Measurements from ENCODE around the gene STAB1.

The STAB1 gene

DNA sequence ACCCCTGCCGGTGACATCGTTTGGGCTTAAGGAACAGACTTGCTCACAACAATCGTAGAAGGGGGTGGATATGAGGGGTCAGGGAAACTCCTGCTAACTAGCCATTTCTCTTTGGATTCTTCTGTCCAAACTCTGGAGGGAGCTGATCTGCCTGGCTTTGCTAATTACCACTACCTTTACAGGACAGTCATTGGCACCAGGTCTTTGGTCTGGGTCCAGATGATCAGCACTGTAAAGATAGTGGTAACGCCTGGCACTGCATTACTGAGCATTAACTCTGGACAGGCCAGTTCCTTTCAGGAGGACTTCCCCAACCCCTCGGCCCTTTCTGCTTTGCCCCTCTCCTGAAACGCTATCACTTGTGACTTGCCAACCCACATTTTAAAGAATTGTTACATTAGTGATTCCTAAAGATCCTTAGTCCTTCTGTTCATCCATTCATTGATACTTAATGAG lies 42.1 kb downstream of the STAB1 start:
- H3K27me3 ChIP-seq (ENCODE audit: control insufficient read depth, insufficient read depth, low read length) = no peaks in the 10 kb centered on the region
- H3K4me3 ChIP-seq (ENCODE audit: low read length) = peak overlapping the region; percentile 78
- H3K36me3 ChIP-seq (ENCODE audit: insufficient read depth, low read length) = peaks cover 22% of the 10 kb centered on the region
- no peaks in the 10 kb centered on the region for H3K9me3 ChIP-seq (replicated peaks; ENCODE audit: low read length)
- peak overlapping the region; percentile 89 for H3K9ac ChIP-seq (ENCODE audit: low read depth, low read length)
- H3K4me1 ChIP-seq (ENCODE audit: control insufficient read depth, insufficient read depth, low read length) = peaks cover 41% of the 10 kb centered on the region
- peak overlapping the region; percentile 81 for H3K4me2 ChIP-seq (ENCODE audit: low read length)

DNA sequence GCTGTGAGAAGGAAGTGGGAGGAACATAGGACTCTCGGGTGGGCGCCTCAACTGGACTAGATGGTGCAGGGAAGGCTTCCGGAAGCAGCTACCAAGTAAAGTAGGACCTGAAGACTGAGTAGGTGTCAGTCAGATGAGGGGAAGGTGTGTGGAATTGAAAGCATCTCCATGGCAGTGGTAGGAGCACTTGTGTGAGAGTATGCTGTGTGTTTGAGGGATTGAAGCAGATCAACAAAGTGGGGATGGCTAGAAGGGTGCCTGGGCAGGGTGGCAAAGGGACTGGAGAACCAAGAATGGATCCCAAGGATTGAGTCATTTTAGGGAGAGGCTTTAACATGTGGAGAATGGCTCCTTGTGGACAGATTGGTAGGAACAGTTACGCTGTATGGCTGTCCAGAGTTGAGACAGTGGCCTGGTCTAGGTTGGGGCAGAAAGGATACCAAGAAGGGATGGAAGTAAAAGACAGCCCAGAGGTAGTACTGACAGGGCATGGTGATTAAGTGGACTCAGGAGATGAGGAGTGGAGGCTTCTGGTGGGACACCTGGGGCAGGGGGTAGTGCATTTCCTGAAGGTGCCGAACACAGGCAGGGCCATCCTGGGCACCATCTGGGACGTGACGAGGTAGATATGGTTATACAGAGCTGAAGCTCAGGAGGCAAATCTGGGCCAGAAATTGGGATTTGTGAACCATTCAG lies 42.7 kb downstream of the STAB1 start:
- H3K4me1 ChIP-seq (ENCODE audit: control insufficient read depth, insufficient read depth, low read length) = peaks cover 35% of the 10 kb centered on the region
- no peaks in the 10 kb centered on the region for H3K9me3 ChIP-seq (replicated peaks; ENCODE audit: low read length)
- H3K9ac ChIP-seq (ENCODE audit: low read depth, low read length) = peak overlapping the region; percentile 89
- H3K4me2 ChIP-seq (ENCODE audit: low read length) = peak overlapping the region; percentile 81
- no peaks in the 10 kb centered on the region for H3K27me3 ChIP-seq (ENCODE audit: control insufficient read depth, insufficient read depth, low read length)
- peaks cover 22% of the 10 kb centered on the region for H3K36me3 ChIP-seq (ENCODE audit: insufficient read depth, low read length)
- H3K4me3 ChIP-seq (ENCODE audit: low read length) = peak overlapping the region; percentile 78

DNA sequence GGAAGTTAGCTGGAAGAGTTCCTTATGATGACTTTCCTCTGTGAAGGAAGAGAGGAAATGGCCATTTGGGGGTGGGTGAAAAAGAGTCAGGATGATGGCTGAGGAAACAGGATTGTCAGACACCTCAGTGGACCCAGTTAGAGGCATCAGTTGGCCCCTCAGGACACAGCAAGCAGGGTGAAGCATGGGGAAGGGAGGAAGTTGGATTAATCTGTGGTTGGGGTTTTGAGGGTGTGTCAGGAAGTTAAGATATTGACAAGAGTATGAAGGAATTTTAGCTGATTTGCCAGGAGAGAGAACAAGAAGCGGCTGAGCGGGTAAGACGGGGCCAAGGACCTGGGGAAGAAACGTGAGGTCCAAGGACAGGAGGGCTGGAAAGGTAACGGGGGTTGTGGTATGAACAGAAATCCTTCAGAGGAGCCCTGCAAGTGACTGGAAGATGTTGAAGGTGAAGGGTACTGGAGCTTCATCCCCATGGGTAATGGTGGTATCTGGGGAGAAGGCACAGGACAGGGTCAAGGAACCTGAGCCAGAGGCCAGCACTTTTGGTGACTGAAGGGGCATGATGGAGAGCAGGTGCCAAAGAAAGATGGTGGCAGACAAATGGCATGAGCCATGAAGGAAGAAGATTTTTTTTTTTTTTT lies 44.0 kb downstream of the STAB1 start:
- Histone ChIP-seq H3K27me3 (ENCODE audit: control insufficient read depth, insufficient read depth, low read length) (no peaks in the 10 kb centered on the region), H3K4me3 (ENCODE audit: low read length) (no peak overlapping the region), H3K9ac (ENCODE audit: low read depth, low read length) (no peak overlapping the region), H3K4me1 (ENCODE audit: control insufficient read depth, insufficient read depth, low read length) (peaks cover 34% of the 10 kb centered on the region), H3K36me3 (ENCODE audit: insufficient read depth, low read length) (peaks cover 23% of the 10 kb centered on the region), H3K4me2 (ENCODE audit: low read length) (peak overlapping the region; percentile 60), H3K9me3 (replicated peaks; ENCODE audit: low read length) (no peaks in the 10 kb centered on the region)

DNA sequence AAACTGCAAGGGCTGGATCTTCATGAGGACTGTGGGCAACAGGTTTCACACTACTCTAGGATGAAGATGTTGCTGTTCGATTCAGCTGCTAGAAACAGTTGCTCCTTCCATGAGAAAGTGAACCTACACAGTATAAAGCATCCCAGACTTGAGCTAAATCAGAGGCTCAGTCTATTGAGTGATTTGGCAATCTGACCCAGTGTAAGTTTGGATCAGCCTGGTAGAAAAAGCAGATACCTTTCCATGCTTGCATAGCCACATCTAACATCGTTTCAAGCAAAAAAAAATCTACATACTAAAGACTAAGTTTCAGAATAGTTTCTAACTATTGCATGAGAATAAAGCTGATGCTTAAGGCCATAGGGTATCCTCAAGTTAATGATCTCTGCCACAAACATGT lies 45.9 kb downstream of the STAB1 start:
- Histone ChIP-seq H3K4me2 (ENCODE audit: low read length) (no peak overlapping the region), H3K9me3 (replicated peaks; ENCODE audit: low read length) (no peaks in the 10 kb centered on the region), H3K36me3 (ENCODE audit: insufficient read depth, low read length) (peaks cover 42% of the 10 kb centered on the region), H3K27me3 (ENCODE audit: control insufficient read depth, insufficient read depth, low read length) (no peaks in the 10 kb centered on the region), H3K4me1 (ENCODE audit: control insufficient read depth, insufficient read depth, low read length) (peaks cover 23% of the 10 kb centered on the region), H3K4me3 (ENCODE audit: low read length) (no peak overlapping the region), H3K9ac (ENCODE audit: low read depth, low read length) (no peak overlapping the region)

DNA sequence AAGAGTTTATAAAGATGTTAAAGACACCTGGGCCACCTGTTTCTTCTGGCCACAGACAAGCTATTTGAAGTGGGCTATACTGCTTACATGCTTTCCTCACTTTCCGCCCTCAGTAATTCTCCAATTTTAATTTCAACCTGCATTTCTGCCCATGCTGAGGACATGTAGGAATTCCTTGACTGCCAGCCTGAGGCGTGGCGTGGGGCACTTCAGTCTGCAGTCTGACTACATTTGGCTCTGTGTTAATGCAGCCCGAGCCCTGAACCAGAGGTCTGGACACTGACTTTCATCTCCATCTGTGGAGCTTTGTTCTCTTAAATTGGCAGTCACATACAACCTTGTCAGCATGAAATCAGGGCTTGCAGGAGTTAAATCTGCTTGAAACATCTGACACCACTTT lies 49.8 kb downstream of the STAB1 start:
- no peak overlapping the region for H3K9ac ChIP-seq (ENCODE audit: low read depth, low read length)

DNA sequence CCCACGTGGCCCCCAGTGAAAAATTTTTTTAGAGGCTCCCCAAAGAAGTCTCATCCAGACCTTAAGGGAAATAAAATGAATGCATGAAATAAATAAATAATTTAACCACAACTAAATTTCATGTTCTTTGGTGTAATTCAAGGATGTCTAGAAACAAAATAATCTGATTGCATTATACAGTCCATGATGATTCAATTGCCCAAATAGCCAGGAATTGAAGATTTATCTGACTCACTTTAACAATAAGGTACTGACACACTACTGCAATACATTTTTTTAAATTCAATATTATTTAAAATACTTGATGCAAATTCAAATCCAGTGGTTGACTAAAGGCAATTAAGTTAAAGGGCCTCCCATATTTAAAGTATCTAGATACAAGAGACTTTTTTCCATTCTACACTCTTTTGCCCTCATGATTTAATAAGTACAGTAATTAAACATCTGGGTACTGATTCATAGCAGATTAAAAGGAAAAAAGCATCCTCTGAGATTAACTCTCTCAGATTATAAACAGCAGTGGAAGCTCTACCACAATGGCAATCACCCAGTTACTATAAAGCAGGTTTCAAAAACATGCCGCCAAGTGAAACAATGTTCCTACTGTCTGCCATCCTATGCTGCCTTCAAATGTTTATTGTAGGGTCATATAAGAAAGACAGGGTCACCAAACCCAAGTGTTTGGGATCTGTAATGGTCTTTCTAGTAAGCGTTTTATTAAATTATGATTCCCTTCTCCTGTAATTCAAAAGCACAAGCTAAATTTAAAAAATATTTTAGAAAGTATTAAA lies 51.2 kb downstream of the STAB1 start:
- H3K4me1 ChIP-seq (ENCODE audit: control insufficient read depth, insufficient read depth, low read length) = peaks cover 10% of the 10 kb centered on the region
- peak overlapping the region; percentile 47 for H3K9ac ChIP-seq (ENCODE audit: low read depth, low read length)
- no peak overlapping the region for H3K4me3 ChIP-seq (ENCODE audit: low read length)
- H3K36me3 ChIP-seq (ENCODE audit: insufficient read depth, low read length) = peaks cover 61% of the 10 kb centered on the region
- no peak overlapping the region for H3K4me2 ChIP-seq (ENCODE audit: low read length)
- H3K9me3 ChIP-seq (replicated peaks; ENCODE audit: low read length) = no peaks in the 10 kb centered on the region
- no peaks in the 10 kb centered on the region for H3K27me3 ChIP-seq (ENCODE audit: control insufficient read depth, insufficient read depth, low read length)

More for the DNA sequence above, 49.8 kb downstream of the STAB1 start:
- no peaks in the 10 kb centered on the region for H3K9me3 ChIP-seq (replicated peaks; ENCODE audit: low read length)
- no peak overlapping the region for H3K4me2 ChIP-seq (ENCODE audit: low read length)
- H3K36me3 ChIP-seq (ENCODE audit: insufficient read depth, low read length) = peaks cover 59% of the 10 kb centered on the region
- H3K27me3 ChIP-seq (ENCODE audit: control insufficient read depth, insufficient read depth, low read length) = no peaks in the 10 kb centered on the region
- peaks cover 10% of the 10 kb centered on the region for H3K4me1 ChIP-seq (ENCODE audit: control insufficient read depth, insufficient read depth, low read length)
- H3K4me3 ChIP-seq (ENCODE audit: low read length) = no peak overlapping the region

DNA sequence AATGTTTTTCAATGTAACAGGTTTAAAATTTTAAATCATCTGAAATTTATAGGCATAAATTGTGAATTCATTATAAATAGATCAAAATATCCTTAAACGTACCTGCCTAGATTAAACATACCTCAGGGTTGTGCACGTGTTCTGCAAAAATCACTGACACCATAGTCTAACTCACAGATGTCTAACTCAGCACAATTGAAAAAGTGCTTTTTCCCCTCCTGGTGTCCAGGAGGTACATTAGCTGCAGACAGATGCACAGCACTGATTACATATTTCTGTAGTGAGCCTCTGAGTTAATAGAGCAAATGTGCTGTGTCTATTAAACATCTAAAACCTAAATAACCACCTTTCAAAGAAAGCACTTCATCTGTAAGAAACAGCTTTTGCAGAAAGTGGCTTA lies 52.0 kb downstream of the STAB1 start:
- Histone ChIP-seq H3K4me1 (ENCODE audit: control insufficient read depth, insufficient read depth, low read length) (peaks cover 10% of the 10 kb centered on the region), H3K36me3 (ENCODE audit: insufficient read depth, low read length) (peaks cover 62% of the 10 kb centered on the region), H3K27me3 (ENCODE audit: control insufficient read depth, insufficient read depth, low read length) (no peaks in the 10 kb centered on the region), H3K9me3 (replicated peaks; ENCODE audit: low read length) (no peaks in the 10 kb centered on the region), H3K4me3 (ENCODE audit: low read length) (no peak overlapping the region), H3K9ac (ENCODE audit: low read depth, low read length) (no peak overlapping the region), H3K4me2 (ENCODE audit: low read length) (no peak overlapping the region)

DNA sequence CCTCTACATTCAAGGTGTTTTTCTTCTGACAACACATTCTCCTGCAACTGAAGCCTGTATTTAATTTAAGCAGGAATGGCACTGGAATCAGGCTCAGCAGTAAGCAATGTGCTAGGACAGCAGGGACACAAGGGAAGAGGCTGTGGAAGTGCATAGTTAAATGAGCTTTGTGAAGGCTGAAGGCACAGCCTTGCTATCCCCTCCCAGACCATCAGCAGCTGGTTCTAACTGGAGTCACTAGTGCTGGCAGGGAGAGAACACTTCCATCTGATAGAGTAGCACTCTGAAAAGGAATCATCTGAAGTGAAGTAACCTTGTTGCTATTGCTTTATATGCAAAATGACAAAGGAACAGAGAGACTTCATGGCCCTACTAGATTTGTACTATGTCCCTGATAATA lies 56.0 kb downstream of the STAB1 start:
- peaks cover 6% of the 10 kb centered on the region for H3K4me1 ChIP-seq (ENCODE audit: control insufficient read depth, insufficient read depth, low read length)
- H3K9ac ChIP-seq (ENCODE audit: low read depth, low read length) = no peak overlapping the region
- no peaks in the 10 kb centered on the region for H3K27me3 ChIP-seq (ENCODE audit: control insufficient read depth, insufficient read depth, low read length)
- H3K9me3 ChIP-seq (replicated peaks; ENCODE audit: low read length) = no peaks in the 10 kb centered on the region
- peaks cover 70% of the 10 kb centered on the region for H3K36me3 ChIP-seq (ENCODE audit: insufficient read depth, low read length)
- H3K4me3 ChIP-seq (ENCODE audit: low read length) = no peak overlapping the region
- no peak overlapping the region for H3K4me2 ChIP-seq (ENCODE audit: low read length)

DNA sequence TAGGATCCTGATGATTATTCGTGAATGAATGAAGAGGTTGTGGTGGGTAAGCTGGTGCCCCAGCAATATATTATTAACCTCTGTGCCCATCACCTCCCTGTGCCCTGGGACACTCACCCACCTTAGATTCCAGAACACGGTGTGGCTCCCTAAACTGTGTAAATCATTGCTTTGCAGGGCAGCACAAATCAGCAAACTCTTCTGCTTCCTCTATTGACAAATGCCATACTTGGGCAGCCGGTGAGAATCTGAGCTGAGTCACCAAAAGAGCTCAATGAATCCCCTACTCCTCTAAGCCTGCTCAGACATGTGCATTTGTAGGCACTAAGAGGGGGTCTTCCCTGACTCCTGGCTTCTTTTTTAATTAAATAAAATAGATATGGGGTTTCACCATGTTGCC lies 57.0 kb downstream of the STAB1 start:
- Histone ChIP-seq H3K4me2 (ENCODE audit: low read length) (no peak overlapping the region), H3K4me1 (ENCODE audit: control insufficient read depth, insufficient read depth, low read length) (no peaks in the 10 kb centered on the region), H3K27me3 (ENCODE audit: control insufficient read depth, insufficient read depth, low read length) (no peaks in the 10 kb centered on the region), H3K9me3 (replicated peaks; ENCODE audit: low read length) (no peaks in the 10 kb centered on the region), H3K36me3 (ENCODE audit: insufficient read depth, low read length) (peaks cover 75% of the 10 kb centered on the region), H3K9ac (ENCODE audit: low read depth, low read length) (no peak overlapping the region), H3K4me3 (ENCODE audit: low read length) (no peak overlapping the region)

DNA sequence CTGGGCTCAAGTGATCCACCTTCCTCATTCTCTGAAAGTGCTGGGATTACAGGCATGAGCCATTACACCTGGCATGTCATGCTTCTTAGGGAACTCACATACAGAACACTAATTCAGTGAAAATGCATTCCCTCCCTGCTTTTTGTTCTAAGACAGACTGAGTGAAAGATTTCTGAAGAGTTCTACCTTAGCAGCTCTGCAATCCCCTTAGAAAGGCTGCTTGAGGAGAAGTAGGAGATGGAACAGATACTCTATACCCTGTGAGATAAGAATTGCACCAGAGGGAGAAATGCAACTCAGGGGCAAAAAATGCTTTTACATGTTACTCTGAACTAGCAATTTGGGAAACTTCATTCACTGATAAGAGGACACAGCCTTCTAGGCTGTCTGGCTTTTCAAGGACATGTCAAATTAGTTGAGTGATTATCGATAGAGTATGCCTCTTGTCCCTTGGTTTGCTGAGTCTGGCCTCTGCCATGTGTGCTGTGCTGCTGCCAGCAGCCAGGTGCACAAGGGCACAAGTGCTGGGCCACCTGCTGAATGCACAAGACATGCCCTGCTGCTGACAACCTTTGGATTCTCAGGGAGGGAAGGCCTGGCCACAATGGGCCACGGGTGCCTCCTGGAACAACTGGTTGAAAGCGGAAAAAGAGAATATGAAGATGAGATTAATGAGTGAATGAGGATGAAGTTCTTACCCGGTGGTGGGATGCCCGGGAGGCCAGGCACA lies 59.1 kb downstream of the STAB1 start:
- Histone ChIP-seq H3K9ac (ENCODE audit: low read depth, low read length) (no peak overlapping the region), H3K36me3 (ENCODE audit: insufficient read depth, low read length) (peaks cover 80% of the 10 kb centered on the region), H3K9me3 (replicated peaks; ENCODE audit: low read length) (no peaks in the 10 kb centered on the region), H3K4me3 (ENCODE audit: low read length) (no peak overlapping the region), H3K27me3 (ENCODE audit: control insufficient read depth, insufficient read depth, low read length) (no peaks in the 10 kb centered on the region), H3K4me2 (ENCODE audit: low read length) (no peak overlapping the region), H3K4me1 (ENCODE audit: control insufficient read depth, insufficient read depth, low read length) (no peaks in the 10 kb centered on the region)

DNA sequence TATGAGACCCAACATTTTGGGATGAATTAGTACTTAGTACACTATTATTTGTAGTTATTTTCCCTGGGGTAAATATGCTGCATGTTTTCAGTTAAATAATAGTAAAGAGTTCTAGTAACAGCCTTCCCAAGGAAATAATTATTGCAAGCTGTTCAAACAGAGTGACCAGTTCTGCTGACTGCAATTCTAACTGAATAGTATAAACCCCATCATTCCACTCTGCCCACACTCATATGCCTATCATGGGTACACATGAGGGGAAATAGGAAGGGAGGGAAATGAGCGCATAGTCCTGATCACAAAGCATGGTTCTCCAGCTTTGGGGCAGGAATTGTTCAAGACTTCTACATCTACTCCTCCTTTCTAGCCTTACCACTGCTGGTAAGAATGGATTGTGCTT lies 59.9 kb downstream of the STAB1 start:
- no peak overlapping the region for H3K4me2 ChIP-seq (ENCODE audit: low read length)
- no peaks in the 10 kb centered on the region for H3K27me3 ChIP-seq (ENCODE audit: control insufficient read depth, insufficient read depth, low read length)
- H3K4me3 ChIP-seq (ENCODE audit: low read length) = no peak overlapping the region
- H3K9me3 ChIP-seq (replicated peaks; ENCODE audit: low read length) = no peaks in the 10 kb centered on the region
- H3K36me3 ChIP-seq (ENCODE audit: insufficient read depth, low read length) = peaks cover 81% of the 10 kb centered on the region
- H3K4me1 ChIP-seq (ENCODE audit: control insufficient read depth, insufficient read depth, low read length) = no peaks in the 10 kb centered on the region
- H3K9ac ChIP-seq (ENCODE audit: low read depth, low read length) = no peak overlapping the region

Measured in skeletal muscle satellite cell (primary cell).